Right lobe of liver (tissue), 6 donors: ENCODE data around the gene AKAP3. TPM values are rescaled to one million over a fixed set of nuclear protein-coding genes. Genes with fewer than 3 reads are reported as not detected.

ENCODE experiments used
- ATAC-seq, 4 donors: fragments of 200-7000 bp; cut with Tn5 transposase; one replicate each; pipeline ENCODE4 v1.9.1; 2020; ENCODE audit warnings: mild to moderate bottlenecking in 4 of 4, moderate library complexity in 4 of 4
- DNase-seq, 3 donors: peaks; one replicate each; pipeline ENCODE4 v3.0.0-alpha.2; 2020
- H3K27ac ChIP-seq, 3 donors: fragments of 200-600 bp; one replicate each; pipeline ENCODE4 v1.8.0; 2022
- H3K27me3 ChIP-seq, 2 donors: fragments of 200-600 bp; one replicate each; pipeline ENCODE4 v1.8.0; 2022
- H3K36me3 ChIP-seq, 4 donors: fragments of 200-600 bp; sonication (generic) in 1 of 4; one replicate each; pipeline versions ENCODE4 v1.5.1 to v1.8.0; 2017 to 2022; ENCODE audit warnings: control low read depth in 1 of 4
- H3K4me1 ChIP-seq, 4 donors: fragments of 200-600 bp; sonication (generic) in 1 of 4; one replicate each; pipeline versions ENCODE4 v1.5.1 to v1.8.0; 2017 to 2022; ENCODE audit warnings: control low read depth in 1 of 4
- H3K4me3 ChIP-seq, 3 donors: fragments of 200-600 bp; one replicate each; pipeline ENCODE4 v1.8.0; 2022
- H3K9me3 ChIP-seq, 4 donors: fragments of 200-600 bp; sonication (generic) in 1 of 4; one replicate each; pipeline versions ENCODE4 v1.5.1 to v1.8.0; 2017 to 2022; ENCODE audit warnings: control low read depth in 1 of 4
- POLR2A ChIP-seq: fragments of 450-650 bp; IDR thresholded peaks from one replicate; pipeline ENCODE4 v1.6.1; 2017; ENCODE audit warnings: antibody characterized with exemption, mild to moderate bottlenecking
- WGBS: methylation state at CpG from one replicate; pipeline ENCODE4 v1.1.6; 2018; ENCODE audit warnings: low coverage, low lambda C conversion rate; ENCODE audit not compliant: insufficient coverage; ENCODE audit errors: missing lambda C conversion rate; 5-methylcytosine and 5-hydroxymethylcytosine counted together
- intact Hi-C, 2 donors: fragments of 100-400 bp; cut with DNase I; formaldehyde crosslinking; loops; one replicate each; pipeline versions ENCODE4 v1.11.2 to v1.14.1; 2022
- total RNA-seq, 6 experiments: library from RNA; depleted of rRNA in 2 of 6; stranded (reverse); fragments of >200 nt in 2 of 6; fragmentation: NEBNext Ultra II Directional in 3 of 6; extraction: Animal tissue kit (Norgen Biotek cat#: 25700) in 3 of 6; gene quantifications; one replicate each; pipeline versions ENCODE4 v1.1.0 to v1.2.4, GENCODE V29; 2016 to 2023
- TF ChIP-seq, protein P1 (sequence below), 4 donors: fragments of 200-600 bp in 3 of 4; fragments of 450-650 bp in 1 of 4; IDR thresholded peaks; one replicate each; pipeline versions ENCODE4 v1.5.1 to v1.8.0; 2016 to 2022; ENCODE audit warnings: antibody characterized with exemption in 4 of 4, mild to moderate bottlenecking in 2 of 4
- donor health status: DM: no; HTN: yes; CAD: no.
- donor health status: DM: no; HTN: no; CAD: no.
- donor health status: DM: no; HTN: no; CAD: no.
- donor health status: DM: no; HTN: yes; CAD: no.
- donor health status: DM: no; HTN: yes; CAD: no.

Gene AKAP3
- total RNA-seq, 6 experiments from 2014 or later, result 0.72 to 3.2 (median 2.1) TPM

DNA sequence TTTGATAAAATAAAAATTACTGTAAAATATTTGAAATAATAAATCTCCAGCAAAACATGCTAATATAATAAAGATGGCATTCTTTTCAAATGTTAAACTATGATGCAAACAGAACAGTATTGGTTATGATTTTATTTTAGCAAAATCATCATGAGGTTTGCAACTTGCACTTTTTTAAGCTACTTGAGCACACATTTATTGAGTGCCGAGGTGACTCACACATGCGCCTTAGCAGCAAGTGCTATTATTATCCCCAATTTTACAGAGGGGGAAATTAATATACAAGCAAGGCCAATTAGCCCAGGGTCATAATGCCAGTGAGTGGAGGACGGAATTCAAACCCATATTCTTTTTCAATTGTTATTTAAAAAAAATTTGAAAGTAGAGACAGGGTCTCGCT lies 79.6 kb downstream of the AKAP3 start:
- no peaks in the 10 kb centered on the region for H3K27me3 ChIP-seq
- no peak for TF ChIP-seq POLR2A
- TF ChIP-seq, protein P1, sequence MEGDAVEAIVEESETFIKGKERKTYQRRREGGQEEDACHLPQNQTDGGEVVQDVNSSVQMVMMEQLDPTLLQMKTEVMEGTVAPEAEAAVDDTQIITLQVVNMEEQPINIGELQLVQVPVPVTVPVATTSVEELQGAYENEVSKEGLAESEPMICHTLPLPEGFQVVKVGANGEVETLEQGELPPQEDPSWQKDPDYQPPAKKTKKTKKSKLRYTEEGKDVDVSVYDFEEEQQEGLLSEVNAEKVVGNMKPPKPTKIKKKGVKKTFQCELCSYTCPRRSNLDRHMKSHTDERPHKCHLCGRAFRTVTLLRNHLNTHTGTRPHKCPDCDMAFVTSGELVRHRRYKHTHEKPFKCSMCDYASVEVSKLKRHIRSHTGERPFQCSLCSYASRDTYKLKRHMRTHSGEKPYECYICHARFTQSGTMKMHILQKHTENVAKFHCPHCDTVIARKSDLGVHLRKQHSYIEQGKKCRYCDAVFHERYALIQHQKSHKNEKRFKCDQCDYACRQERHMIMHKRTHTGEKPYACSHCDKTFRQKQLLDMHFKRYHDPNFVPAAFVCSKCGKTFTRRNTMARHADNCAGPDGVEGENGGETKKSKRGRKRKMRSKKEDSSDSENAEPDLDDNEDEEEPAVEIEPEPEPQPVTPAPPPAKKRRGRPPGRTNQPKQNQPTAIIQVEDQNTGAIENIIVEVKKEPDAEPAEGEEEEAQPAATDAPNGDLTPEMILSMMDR (IDR thresholded peaks at IDR 0.05), result no peak
- H3K36me3 ChIP-seq, result no peaks in the 10 kb centered on the region
- 74% methylated on average over 4 of the region's 4 CpGs for WGBS
- intact Hi-C loops, result no loop called here
- H3K4me1 ChIP-seq, result no peaks in the 10 kb centered on the region
- no peak for ATAC-seq
- no peak overlapping the region for H3K4me3 ChIP-seq
- no peaks in the 10 kb centered on the region for H3K9me3 ChIP-seq
- no peak for DNase-seq
- H3K27ac ChIP-seq, result no peak overlapping the region

DNA sequence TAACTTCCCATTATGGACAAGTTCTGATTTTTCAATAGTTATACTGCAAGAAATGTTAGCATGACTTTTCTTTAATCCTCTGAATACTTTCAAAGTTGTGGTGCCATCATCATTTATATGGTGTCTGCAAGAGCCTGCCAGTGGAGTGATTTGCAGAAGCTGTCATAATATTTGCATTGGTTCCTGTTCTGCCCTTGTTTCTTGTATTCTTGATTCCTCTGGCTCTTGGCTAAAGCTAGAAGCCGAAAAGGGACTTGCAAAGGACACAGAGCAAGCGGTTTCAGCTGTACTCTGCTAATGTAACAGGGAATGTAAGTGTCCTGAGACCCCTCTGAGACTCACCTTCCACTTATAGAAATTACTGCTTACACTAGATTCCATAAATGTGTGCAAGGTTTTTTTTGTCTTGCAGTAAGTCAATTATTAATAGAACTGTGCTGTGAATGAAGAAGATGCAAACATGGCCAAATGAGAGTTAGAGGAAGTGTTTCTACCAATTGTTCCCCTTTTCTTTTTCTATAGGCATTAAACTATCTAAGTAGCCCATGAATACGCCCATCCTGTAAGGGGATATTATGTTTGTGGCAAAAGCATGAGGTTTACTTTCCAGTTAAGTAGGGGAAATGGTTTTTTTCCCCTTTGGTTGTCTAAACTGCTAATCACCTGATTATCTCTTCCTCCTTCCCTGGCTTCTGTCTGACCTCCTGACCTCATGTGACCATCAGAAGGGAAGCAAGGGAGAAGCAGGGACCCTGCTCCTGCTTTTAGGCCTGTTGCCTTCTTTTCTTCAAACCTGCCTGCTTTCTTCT lies 81.6 kb downstream of the AKAP3 start:
- no peaks in the 10 kb centered on the region for H3K36me3 ChIP-seq
- no peak overlapping the region for H3K4me3 ChIP-seq
- no peaks in the 10 kb centered on the region for H3K9me3 ChIP-seq
- peaks cover 0 to 3% of the 10 kb centered on the region in 2 donors for H3K27me3 ChIP-seq
- WGBS, result 49% methylated on average over 3 of the region's 3 CpGs
- DNase-seq (no peak), ATAC-seq (peak; percentile 38 to 61 (median 50))
- H3K4me1 ChIP-seq, result no peaks in the 10 kb centered on the region
- peak overlapping the region in 2 of 3 donors; percentile 40 to 63 for H3K27ac ChIP-seq
- no peak for TF ChIP-seq POLR2A
- TF ChIP-seq, protein P1 (IDR thresholded peaks at IDR 0.05), result no peak
- intact Hi-C loops, result no loop called here

DNA sequence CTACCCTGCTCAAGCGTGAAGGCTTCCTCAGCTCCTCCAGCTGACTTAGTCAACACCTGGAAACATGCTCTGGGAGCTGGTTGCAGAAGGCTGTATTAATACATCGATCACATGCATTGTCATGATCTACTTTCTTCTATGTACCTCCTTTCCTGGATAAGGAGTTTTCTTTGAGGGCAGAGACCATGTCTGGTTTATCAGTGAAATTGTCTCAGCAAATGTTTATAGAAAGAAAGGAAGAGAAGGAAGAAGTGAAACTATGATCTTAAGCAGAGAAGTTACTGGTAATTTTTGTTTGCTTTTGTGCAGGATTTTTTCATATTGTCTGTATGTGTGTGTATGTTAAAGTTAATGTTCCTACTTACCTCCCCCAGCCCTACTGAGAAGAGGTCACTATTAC lies 82.4 kb downstream of the AKAP3 start:
- intact Hi-C loops, result no loop called here
- DNase-seq (no peak), ATAC-seq (no peak)
- Histone ChIP-seq H3K4me1 (no peaks in the 10 kb centered on the region), H3K9me3 (no peaks in the 10 kb centered on the region), H3K27me3 (peaks cover 0 to 3% of the 10 kb centered on the region in 2 donors), H3K4me3 (no peak overlapping the region), H3K27ac (peak overlapping the region in 1 of 3 donors; percentile 10), H3K36me3 (no peaks in the 10 kb centered on the region)
- 72% methylated on average over 2 of the region's 2 CpGs for WGBS
- TF ChIP-seq POLR2A, result no peak
- TF ChIP-seq, protein P1 (IDR thresholded peaks at IDR 0.05), result no peak

Other genes starting within 250 kb of the AKAP3 start
- gene FGF6, start 203.2 kb downstream of the AKAP3 start, total RNA-seq, result not detected
- 1 to 10 TPM in 3 of 6 experiments, under 1 TPM in 3; 0.56 to 5.1 (median 1.3) TPM for gene RAD51AP1, start 110.2 kb downstream of the AKAP3 start, total RNA-seq
- 10 to 100 TPM in 4 of 6 experiments, 1 to 10 TPM in 2; 8.9 to 16.7 (median 10.6) TPM for gene DYRK4, start 86.8 kb downstream of the AKAP3 start, total RNA-seq
- 10 to 100 TPM; 30.6 to 75.2 (median 57.8) TPM for gene NDUFA9, start 63 bp upstream of the AKAP3 start, total RNA-seq
- gene GALNT8, start 71.3 kb upstream of the AKAP3 start, total RNA-seq, result under 1 TPM in 4 of 6 experiments, not detected in 2; 0.09 to 0.37 (median 0.11) TPM